Measurements from ENCODE around the gene EIF2D. TPM values are rescaled to one million over a fixed set of nuclear protein-coding genes. Genes with fewer than 3 reads are reported as not detected.
A peak's percentile ranks its signal among the peaks of the same experiment; 100 is the strongest.

EIF2D gene
- total and polyA plus RNA-seq, 9 of the 15 experiments (the other 6 are each of a cell fraction or from before 2014, with no cell fraction given) = 81.1 to 138 (median 93.9) TPM

DNA sequence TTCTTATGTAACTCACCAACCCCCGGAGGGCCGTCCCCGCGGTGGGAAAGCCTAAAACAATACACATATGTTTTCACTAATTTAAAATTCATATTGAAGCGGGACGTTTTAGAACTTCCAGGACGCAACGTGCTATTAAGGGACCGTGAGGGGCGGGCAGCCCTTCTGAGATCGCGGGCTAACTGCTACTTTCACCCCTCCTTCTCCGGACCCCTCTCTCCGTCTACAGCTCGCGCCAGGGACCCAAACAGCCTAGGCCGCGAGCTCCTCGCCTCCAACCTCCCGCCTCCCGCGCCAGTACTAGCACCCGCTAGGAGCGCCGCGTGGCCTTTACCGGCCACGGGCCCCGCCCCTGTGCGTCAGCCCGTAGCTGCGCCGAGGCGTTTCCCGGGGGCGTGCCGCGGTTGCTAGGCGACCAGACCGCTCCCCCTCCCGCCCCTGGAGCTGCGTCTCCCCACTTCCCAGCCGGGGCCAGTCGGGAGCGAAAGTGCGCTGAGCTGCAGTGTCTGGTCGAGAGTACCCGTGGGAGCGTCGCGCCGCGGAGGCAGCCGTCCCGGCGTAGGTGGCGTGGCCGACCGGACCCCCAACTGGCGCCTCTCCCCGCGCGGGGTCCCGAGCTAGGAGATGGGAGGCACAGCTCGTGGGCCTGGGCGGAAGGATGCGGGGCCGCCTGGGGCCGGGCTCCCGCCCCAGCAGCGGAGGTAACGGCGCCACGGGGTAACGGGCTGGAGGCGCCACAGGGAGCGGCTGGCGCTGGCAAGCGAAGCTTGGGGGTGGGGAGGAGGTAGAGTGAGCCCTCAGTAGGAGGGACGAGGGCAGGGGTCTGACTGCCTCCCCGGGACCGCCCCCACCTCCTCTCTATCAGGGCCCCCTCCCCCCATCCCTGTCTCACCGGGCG lies 23.1 kb upstream of the EIF2D start, which contains the start of gene DYRK3 (continued):
- TF ChIP-seq, protein P1, sequence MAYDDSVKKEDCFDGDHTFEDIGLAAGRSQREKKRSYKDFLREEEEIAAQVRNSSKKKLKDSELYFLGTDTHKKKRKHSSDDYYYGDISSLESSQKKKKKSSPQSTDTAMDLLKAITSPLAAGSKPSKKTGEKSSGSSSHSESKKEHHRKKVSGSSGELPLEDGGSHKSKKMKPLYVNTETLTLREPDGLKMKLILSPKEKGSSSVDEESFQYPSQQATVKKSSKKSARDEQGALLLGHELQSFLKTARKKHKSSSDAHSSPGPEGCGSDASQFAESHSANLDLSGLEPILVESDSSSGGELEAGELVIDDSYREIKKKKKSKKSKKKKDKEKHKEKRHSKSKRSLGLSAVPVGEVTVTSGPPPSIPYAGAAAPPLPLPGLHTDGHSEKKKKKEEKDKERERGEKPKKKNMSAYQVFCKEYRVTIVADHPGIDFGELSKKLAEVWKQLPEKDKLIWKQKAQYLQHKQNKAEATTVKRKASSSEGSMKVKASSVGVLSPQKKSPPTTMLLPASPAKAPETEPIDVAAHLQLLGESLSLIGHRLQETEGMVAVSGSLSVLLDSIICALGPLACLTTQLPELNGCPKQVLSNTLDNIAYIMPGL (CRISPR knock-in tag; IDR thresholded peaks at IDR 0.05) = peak; percentile 60; the same call in 1 of the 2 replicates
- TF ChIP-seq CXXC5 (CRISPR knock-in tag; IDR thresholded peaks at IDR 0.05) = peak; percentile 96
- TF ChIP-seq POLR3G (IDR thresholded peaks at IDR 0.05; ENCODE audit: extremely low read depth, insufficient read length, insufficient replicate concordance) = no peak
- TF ChIP-seq, protein P2, sequence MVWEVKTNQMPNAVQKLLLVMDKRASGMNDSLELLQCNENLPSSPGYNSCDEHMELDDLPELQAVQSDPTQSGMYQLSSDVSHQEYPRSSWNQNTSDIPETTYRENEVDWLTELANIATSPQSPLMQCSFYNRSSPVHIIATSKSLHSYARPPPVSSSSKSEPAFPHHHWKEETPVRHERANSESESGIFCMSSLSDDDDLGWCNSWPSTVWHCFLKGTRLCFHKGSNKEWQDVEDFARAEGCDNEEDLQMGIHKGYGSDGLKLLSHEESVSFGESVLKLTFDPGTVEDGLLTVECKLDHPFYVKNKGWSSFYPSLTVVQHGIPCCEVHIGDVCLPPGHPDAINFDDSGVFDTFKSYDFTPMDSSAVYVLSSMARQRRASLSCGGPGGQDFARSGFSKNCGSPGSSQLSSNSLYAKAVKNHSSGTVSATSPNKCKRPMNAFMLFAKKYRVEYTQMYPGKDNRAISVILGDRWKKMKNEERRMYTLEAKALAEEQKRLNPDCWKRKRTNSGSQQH (CRISPR knock-in tag; IDR thresholded peaks at IDR 0.05) = no peak
- TF ChIP-seq L3MBTL2 (IDR thresholded peaks at IDR 0.05) = peak; percentile 99
- no peak for TF ChIP-seq ZNF717 (CRISPR knock-in tag; IDR thresholded peaks at IDR 0.05)
- no peak for TF ChIP-seq ZNF184 (CRISPR knock-in tag; IDR thresholded peaks at IDR 0.05)
- TF ChIP-seq SNRNP70 (optimal IDR thresholded peaks at IDR 0.05; ENCODE audit: low read depth, low read length) = no peak
- TF ChIP-seq, protein P3, sequence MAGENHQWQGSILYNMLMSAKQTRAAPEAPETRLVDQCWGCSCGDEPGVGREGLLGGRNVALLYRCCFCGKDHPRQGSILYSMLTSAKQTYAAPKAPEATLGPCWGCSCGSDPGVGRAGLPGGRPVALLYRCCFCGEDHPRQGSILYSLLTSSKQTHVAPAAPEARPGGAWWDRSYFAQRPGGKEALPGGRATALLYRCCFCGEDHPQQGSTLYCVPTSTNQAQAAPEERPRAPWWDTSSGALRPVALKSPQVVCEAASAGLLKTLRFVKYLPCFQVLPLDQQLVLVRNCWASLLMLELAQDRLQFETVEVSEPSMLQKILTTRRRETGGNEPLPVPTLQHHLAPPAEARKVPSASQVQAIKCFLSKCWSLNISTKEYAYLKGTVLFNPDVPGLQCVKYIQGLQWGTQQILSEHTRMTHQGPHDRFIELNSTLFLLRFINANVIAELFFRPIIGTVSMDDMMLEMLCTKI (IDR thresholded peaks at IDR 0.05; ENCODE audit: partially characterized antibody) = no peak
- TF ChIP-seq ZFPM2 (CRISPR knock-in tag; IDR thresholded peaks at IDR 0.05) = no peak; the same call in 1 of the 2 replicates
- TF ChIP-seq COPS2 (conservative IDR thresholded peaks at IDR 0.05) = no peak
- TF ChIP-seq, protein P4, sequence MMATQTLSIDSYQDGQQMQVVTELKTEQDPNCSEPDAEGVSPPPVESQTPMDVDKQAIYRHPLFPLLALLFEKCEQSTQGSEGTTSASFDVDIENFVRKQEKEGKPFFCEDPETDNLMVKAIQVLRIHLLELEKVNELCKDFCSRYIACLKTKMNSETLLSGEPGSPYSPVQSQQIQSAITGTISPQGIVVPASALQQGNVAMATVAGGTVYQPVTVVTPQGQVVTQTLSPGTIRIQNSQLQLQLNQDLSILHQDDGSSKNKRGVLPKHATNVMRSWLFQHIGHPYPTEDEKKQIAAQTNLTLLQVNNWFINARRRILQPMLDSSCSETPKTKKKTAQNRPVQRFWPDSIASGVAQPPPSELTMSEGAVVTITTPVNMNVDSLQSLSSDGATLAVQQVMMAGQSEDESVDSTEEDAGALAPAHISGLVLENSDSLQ (IDR thresholded peaks at IDR 0.05) = no peak
- TF ChIP-seq BMI1 (IDR thresholded peaks at IDR 0.05; ENCODE audit: low read length) = peak; percentile 87
- TF ChIP-seq, protein P5, sequence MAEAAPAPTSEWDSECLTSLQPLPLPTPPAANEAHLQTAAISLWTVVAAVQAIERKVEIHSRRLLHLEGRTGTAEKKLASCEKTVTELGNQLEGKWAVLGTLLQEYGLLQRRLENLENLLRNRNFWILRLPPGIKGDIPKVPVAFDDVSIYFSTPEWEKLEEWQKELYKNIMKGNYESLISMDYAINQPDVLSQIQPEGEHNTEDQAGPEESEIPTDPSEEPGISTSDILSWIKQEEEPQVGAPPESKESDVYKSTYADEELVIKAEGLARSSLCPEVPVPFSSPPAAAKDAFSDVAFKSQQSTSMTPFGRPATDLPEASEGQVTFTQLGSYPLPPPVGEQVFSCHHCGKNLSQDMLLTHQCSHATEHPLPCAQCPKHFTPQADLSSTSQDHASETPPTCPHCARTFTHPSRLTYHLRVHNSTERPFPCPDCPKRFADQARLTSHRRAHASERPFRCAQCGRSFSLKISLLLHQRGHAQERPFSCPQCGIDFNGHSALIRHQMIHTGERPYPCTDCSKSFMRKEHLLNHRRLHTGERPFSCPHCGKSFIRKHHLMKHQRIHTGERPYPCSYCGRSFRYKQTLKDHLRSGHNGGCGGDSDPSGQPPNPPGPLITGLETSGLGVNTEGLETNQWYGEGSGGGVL (CRISPR knock-in tag; IDR thresholded peaks at IDR 0.05) = no peak
- TF ChIP-seq BACH1 (tag; IDR thresholded peaks at IDR 0.05) = no peak
- 0 out of 2 replicates have a peak, but pooled peaks have one; percentile 41 for TF ChIP-seq ILK (tag; IDR thresholded peaks at IDR 0.05; ENCODE audit: borderline replicate concordance, low read depth)
- TF ChIP-seq ZNF146 (CRISPR knock-in tag; IDR thresholded peaks at IDR 0.05; ENCODE audit: unreplicated experiment) = no peak
- TF ChIP-seq CREBBP (IDR thresholded peaks at IDR 0.05; ENCODE audit: low read depth, low read length) = no peak
- no peak for TF ChIP-seq SP2 (IDR thresholded peaks at IDR 0.05; ENCODE audit: extremely low read depth, low read depth, low read length, poor library complexity, severe bottlenecking)
